Upper lobe of left lung (tissue), 6 donors: ENCODE results near the gene KCNG2. TPM values are rescaled to one million over a fixed set of nuclear protein-coding genes. Genes with fewer than 3 reads are reported as not detected.

Experiments used
- ATAC-seq, 2 donors: fragments of 200-7000 bp; cut with Tn5 transposase; one replicate each; pipeline ENCODE4 v1.9.1; 2022; ENCODE audit warnings: mild to moderate bottlenecking in 2 of 2, moderate library complexity in 2 of 2; ENCODE audit not compliant: low FRiP score in 2 of 2
- DNase-seq, 2 donors: peaks; one replicate each; pipeline ENCODE4 v3.0.0-alpha.2; 2019 to 2020
- H3K27ac ChIP-seq, 4 donors: fragments of 200-600 bp; sonication (generic); one replicate each; pipeline ENCODE4 v1.5.1; 2016 to 2019
- H3K27me3 ChIP-seq, 4 donors: fragments of 200-600 bp; sonication (generic); one replicate each; pipeline ENCODE4 v1.5.1; 2017 to 2019
- H3K36me3 ChIP-seq, 4 donors: fragments of 200-600 bp; sonication (generic); one replicate each; pipeline ENCODE4 v1.5.1; 2016 to 2019
- H3K4me1 ChIP-seq, 4 donors: fragments of 200-600 bp; sonication (generic); one replicate each; pipeline ENCODE4 v1.5.1; 2018 to 2019
- H3K4me3 ChIP-seq, 4 donors: fragments of 200-600 bp; sonication (generic); one replicate each; pipeline ENCODE4 v1.5.1; 2017 to 2019; ENCODE audit warnings: mild to moderate bottlenecking in 2 of 4, moderate library complexity in 1 of 4
- H3K9me3 ChIP-seq, 4 donors: fragments of 200-600 bp; sonication (generic); one replicate each; pipeline ENCODE4 v1.5.1; 2018 to 2019
- EP300 ChIP-seq, 4 donors: sonication (generic); formaldehyde crosslinking; IDR thresholded peaks; one replicate each; pipeline ENCODE4 v1.5.1; 2017; ENCODE audit warnings: antibody characterized with exemption in 4 of 4, control low read depth in 2 of 4
- POLR2A ChIP-seq, 4 donors: fragments of 450-650 bp; IDR thresholded peaks; one replicate each; pipeline ENCODE4 v1.5.1; 2016 to 2017; ENCODE audit warnings: antibody characterized with exemption in 4 of 4, mild to moderate bottlenecking in 2 of 4
- POLR2AphosphoS5 ChIP-seq, 2 donors: sonication (generic); formaldehyde crosslinking; IDR thresholded peaks; one replicate each; pipeline ENCODE4 v1.5.1; 2017; ENCODE audit warnings: antibody characterized with exemption in 2 of 2
- WGBS, 2 donors: methylation state at CpG; one replicate each; pipeline ENCODE4 v1.1.5; 2017 to 2018; 5-methylcytosine and 5-hydroxymethylcytosine counted together
- total RNA-seq, 6 donors: library from RNA; depleted of rRNA in 4 of 6; stranded (reverse); fragments of >200 nt in 4 of 6; gene quantifications; one replicate each; pipeline versions ENCODE4 v1.1.0 to v1.2.1, GENCODE V29; 2016 to 2021
- TF ChIP-seq, protein P1 (sequence below), 6 experiments: fragments of 450-650 bp in 4 of 6; fragments of 200-600 bp in 2 of 6; sonication (generic) in 2 of 6; IDR thresholded peaks; one replicate each; pipeline ENCODE4 v1.5.1; 2016 to 2019; ENCODE audit warnings: antibody characterized with exemption in 6 of 6
- donor health status: DM: no; HTN: no; CAD: no; lungs with moderate emphysema.
- donor health status: DM: no; HTN: yes; CAD: no; lungs with severe emphysema.

Gene KCNG2
- total RNA-seq, 6 donors from 2014 or later: 0.49 to 1.1 (median 0.73) TPM; not detected in 2

DNA sequence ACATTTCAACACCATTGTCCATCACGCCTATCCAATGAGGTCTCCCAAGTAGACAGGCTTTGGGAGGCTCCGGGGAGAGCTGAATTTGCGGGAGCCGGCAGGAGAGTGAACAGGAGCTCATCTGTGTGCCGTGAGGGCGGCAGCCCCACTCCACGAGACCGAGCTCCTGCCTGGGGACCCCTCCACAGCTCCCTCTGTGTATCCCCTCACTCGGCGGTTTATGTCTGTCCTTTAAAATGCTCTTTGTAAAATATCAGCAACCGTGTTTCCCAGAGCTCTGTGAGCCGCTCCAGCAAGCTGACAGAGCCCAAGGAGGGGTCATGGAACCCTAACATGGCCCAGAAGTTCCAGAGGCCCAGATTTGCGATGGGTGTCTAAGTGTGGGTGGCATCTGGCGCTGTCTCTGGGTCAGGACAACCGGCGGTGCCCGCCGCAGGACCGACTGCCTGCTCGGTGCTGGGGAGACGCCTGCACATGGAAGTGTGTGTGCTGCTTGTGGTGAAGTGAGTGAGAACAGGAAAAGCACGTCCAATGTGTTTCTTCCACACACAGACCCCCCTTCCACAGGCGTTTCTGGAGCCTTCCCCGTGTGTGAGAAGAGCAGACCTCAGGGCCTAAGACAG, 118.9 kb downstream of the KCNG2 start:
- peak in 1 of 2 donors; percentile 68 for DNase-seq
- WGBS, 2 donors: 96 to 99% methylated on average over 20 to 24 of the region's 24 CpGs
- no peaks in the 10 kb centered on the region for H3K9me3 ChIP-seq
- H3K4me1 ChIP-seq: no peaks in the 10 kb centered on the region
- no peak for ATAC-seq
- H3K27me3 ChIP-seq: no peaks in the 10 kb centered on the region
- TF ChIP-seq, protein P1, sequence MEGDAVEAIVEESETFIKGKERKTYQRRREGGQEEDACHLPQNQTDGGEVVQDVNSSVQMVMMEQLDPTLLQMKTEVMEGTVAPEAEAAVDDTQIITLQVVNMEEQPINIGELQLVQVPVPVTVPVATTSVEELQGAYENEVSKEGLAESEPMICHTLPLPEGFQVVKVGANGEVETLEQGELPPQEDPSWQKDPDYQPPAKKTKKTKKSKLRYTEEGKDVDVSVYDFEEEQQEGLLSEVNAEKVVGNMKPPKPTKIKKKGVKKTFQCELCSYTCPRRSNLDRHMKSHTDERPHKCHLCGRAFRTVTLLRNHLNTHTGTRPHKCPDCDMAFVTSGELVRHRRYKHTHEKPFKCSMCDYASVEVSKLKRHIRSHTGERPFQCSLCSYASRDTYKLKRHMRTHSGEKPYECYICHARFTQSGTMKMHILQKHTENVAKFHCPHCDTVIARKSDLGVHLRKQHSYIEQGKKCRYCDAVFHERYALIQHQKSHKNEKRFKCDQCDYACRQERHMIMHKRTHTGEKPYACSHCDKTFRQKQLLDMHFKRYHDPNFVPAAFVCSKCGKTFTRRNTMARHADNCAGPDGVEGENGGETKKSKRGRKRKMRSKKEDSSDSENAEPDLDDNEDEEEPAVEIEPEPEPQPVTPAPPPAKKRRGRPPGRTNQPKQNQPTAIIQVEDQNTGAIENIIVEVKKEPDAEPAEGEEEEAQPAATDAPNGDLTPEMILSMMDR (IDR thresholded peaks at IDR 0.05): no peak
- TF ChIP-seq POLR2A (IDR thresholded peaks at IDR 0.05) (no peak), EP300 (IDR thresholded peaks at IDR 0.05) (no peak), POLR2AphosphoS5 (IDR thresholded peaks at IDR 0.05) (no peak)
- H3K36me3 ChIP-seq: peaks cover 5 to 56% (median 43%) of the 10 kb centered on the region in 4 donors
- H3K27ac ChIP-seq: no peak overlapping the region
- H3K4me3 ChIP-seq: no peak overlapping the region

DNA sequence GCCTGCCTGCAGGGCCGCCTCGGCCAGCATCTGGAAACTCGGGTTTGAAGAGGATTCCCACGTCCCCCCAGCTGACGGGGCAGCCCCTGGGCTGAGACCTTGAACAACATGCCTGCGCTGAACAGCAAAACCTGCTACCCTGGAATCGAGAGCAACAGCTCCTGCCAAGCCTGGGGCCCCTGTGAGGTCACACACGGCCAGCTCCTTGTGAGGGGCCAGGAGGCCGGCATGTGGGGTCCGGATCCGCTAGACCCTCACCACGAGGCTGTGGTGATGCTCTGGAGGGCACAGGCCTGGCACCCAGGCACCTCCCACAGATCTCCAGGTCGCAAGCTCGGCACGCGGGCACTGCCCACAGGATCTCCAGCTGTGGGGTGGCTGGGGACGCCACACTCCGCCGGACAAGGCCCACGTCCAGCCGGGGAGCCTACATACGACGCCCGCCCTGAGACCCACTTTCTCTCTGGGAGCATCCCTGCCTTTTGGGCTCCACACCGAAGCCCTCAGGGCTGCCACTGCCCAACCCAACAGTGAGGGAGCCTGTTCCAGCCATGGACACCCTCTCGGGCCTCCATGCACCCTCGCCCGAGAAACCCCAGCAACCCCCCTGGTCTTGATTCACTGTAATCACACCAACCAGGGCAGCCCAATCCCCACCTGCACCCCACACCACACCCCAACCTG, 119.6 kb downstream of the KCNG2 start:
- Histone ChIP-seq H3K4me1 (no peaks in the 10 kb centered on the region), H3K27me3 (no peaks in the 10 kb centered on the region), H3K9me3 (no peaks in the 10 kb centered on the region), H3K36me3 (peaks cover 5 to 56% (median 42%) of the 10 kb centered on the region in 4 donors), H3K4me3 (no peak overlapping the region), H3K27ac (no peak overlapping the region)
- no peak for TF ChIP-seq POLR2A (IDR thresholded peaks at IDR 0.05)
- TF ChIP-seq POLR2AphosphoS5 (IDR thresholded peaks at IDR 0.05): no peak
- no peak for TF ChIP-seq EP300 (IDR thresholded peaks at IDR 0.05)
- TF ChIP-seq, protein P1 (IDR thresholded peaks at IDR 0.05): no peak
- ATAC-seq: no peak
- WGBS, 2 donors: 96% methylated on average over 11 to 27 of the region's 28 CpGs
- peak in 1 of 2 donors; percentile 62 for DNase-seq

DNA sequence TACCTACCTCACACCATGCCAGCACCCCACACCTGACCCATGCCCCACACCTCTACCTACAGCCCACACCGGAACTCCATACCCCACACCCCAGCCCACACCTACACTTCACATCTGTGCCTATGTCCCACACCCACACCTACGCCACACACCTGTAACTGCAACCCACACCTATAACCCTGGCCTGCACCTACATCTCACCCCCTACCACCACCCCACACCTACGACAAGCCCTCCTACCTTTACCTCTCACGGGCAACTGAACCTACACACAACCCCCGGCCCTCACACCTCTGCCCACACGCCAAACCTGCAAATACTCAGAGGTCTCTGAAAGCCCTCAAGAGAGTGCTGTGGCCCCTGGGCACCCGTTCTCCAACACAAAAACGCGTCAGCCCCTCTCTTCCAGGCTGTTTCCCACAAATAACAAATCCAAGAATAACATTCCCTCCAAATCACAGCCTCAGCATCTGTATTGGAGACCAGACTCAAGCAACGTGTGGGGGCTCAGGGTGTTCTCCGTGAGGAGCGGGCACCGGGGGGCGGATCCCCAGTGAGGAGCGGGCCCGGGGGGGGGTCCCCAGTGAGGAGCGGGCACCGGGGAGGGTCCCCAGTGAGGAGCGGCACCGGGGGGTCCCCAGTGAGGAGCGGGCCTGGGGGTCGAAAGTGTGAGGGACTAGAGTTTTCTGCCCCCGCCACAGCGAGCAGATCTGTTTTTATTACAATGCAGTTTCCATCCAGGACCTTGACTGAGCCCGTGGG, 120.3 kb downstream of the KCNG2 start:
- peaks cover 5 to 50% (median 38%) of the 10 kb centered on the region in 4 donors for H3K36me3 ChIP-seq
- 96 to 98% methylated on average over 24 to 25 of the region's 25 CpGs for WGBS, 2 donors
- TF ChIP-seq POLR2A (IDR thresholded peaks at IDR 0.05) (no peak), POLR2AphosphoS5 (IDR thresholded peaks at IDR 0.05) (no peak), EP300 (IDR thresholded peaks at IDR 0.05) (no peak)
- TF ChIP-seq, protein P1 (IDR thresholded peaks at IDR 0.05): no peak
- H3K27me3 ChIP-seq: no peaks in the 10 kb centered on the region
- DNase-seq (no peak), ATAC-seq (no peak)
- H3K4me3 ChIP-seq: no peak overlapping the region
- H3K27ac ChIP-seq: no peak overlapping the region
- no peaks in the 10 kb centered on the region for H3K9me3 ChIP-seq
- H3K4me1 ChIP-seq: no peaks in the 10 kb centered on the region

DNA sequence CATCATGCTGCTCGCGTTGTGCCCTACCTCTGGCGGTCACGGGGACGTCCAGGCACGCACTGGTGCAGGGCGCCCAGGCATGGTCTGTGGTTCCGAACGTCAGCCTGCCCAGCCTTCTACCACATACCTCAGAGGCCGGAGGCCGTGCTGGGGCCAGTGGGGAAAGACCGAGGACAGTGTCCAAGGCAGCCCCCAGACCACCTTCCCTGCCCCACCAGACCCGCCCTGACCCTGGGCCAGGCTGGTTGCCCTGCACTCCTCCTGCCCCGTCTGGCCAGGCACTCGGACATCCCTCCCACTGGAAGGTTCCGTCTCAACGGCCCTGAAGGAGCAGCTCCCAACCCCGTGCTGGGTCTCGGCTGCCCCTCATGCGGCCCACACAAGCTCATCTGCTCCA, 120.9 kb downstream of the KCNG2 start:
- Histone ChIP-seq H3K27ac (no peak overlapping the region), H3K9me3 (no peaks in the 10 kb centered on the region), H3K4me3 (no peak overlapping the region), H3K36me3 (peaks cover 5 to 46% (median 35%) of the 10 kb centered on the region in 4 donors), H3K4me1 (no peaks in the 10 kb centered on the region), H3K27me3 (no peaks in the 10 kb centered on the region)
- TF ChIP-seq POLR2A (IDR thresholded peaks at IDR 0.05) (no peak), EP300 (IDR thresholded peaks at IDR 0.05) (no peak), POLR2AphosphoS5 (IDR thresholded peaks at IDR 0.05) (no peak)
- TF ChIP-seq, protein P1 (IDR thresholded peaks at IDR 0.05): no peak
- no peak for ATAC-seq
- DNase-seq: no peak
- WGBS, 2 donors: 95 to 96% methylated on average over 19 to 20 of the region's 20 CpGs
